Tibial nerve (tissue), 4 donors: Measurements from ENCODE around the gene GAL3ST1. TPM values are rescaled to one million over a fixed set of nuclear protein-coding genes. Genes with fewer than 3 reads are reported as not detected.

ENCODE experiments used
- DNase-seq, 2 donors: peaks; one replicate each; pipeline ENCODE4 v3.0.0-alpha.2; 2019; ENCODE audit warnings: low spot score in 2 of 2
- H3K27ac ChIP-seq, 4 donors: fragments of 200-600 bp; sonication (generic) in 3 of 4; one replicate each; pipeline ENCODE4 v1.5.1; 2017 to 2019; ENCODE audit warnings: mild to moderate bottlenecking in 1 of 4
- H3K27me3 ChIP-seq, 2 donors: fragments of 200-600 bp; sonication (generic) in 1 of 2; one replicate each; pipeline versions ENCODE4 v1.5.1 to v1.6.0; 2017 to 2019
- H3K36me3 ChIP-seq, 3 donors: fragments of 200-600 bp; sonication (generic); one replicate each; pipeline ENCODE4 v1.5.1; 2018 to 2019
- H3K4me1 ChIP-seq, 4 donors: fragments of 200-600 bp; sonication (generic) in 3 of 4; one replicate each; pipeline ENCODE4 v1.5.1; 2017 to 2019
- H3K4me3 ChIP-seq, 4 donors: fragments of 200-600 bp; sonication (generic) in 3 of 4; one replicate each; pipeline ENCODE4 v1.5.1; 2017 to 2019; ENCODE audit warnings: mild to moderate bottlenecking in 1 of 4, moderate library complexity in 1 of 4
- H3K9me3 ChIP-seq, 4 donors: fragments of 200-600 bp; sonication (generic) in 3 of 4; one replicate each; pipeline ENCODE4 v1.5.1; 2017 to 2019
- EP300 ChIP-seq, 2 donors: sonication (generic); formaldehyde crosslinking; IDR thresholded peaks; one replicate each; pipeline ENCODE4 v1.6.1; 2017; ENCODE audit warnings: antibody characterized with exemption in 2 of 2, mild to moderate bottlenecking in 1 of 2
- POLR2A ChIP-seq, 2 donors: fragments of 450-650 bp; IDR thresholded peaks; one replicate each; pipeline ENCODE4 v1.6.1; 2017; ENCODE audit warnings: antibody characterized with exemption in 2 of 2, mild to moderate bottlenecking in 2 of 2, moderate library complexity in 2 of 2
- WGBS, 2 donors: methylation state at CpG; one replicate each; pipeline ENCODE4 v1.1.5; 2018; 5-methylcytosine and 5-hydroxymethylcytosine counted together
- total RNA-seq, 4 donors: library from RNA; depleted of rRNA; stranded (reverse); fragments of >200 nt; gene quantifications; one replicate each; pipeline ENCODE4 v1.1.0, GENCODE V29; 2016
- TF ChIP-seq, protein P1 (sequence below), 5 experiments: fragments of 200-600 bp in 3 of 5; fragments of 450-650 bp in 2 of 5; sonication (generic) in 3 of 5; IDR thresholded peaks; one replicate each; pipeline ENCODE4 v1.5.1; 2016 to 2019; ENCODE audit warnings: antibody characterized with exemption in 5 of 5, mild to moderate bottlenecking in 3 of 5, moderate library complexity in 2 of 5

The GAL3ST1 gene
- total RNA-seq, 4 donors from 2014 or later, result 17.4 to 22.2 (median 18.8) TPM

GRCh38 chr22:30523646-30524489, 50.6 kb downstream of the GAL3ST1 start:
- DNase-seq, result no peak
- H3K4me3 ChIP-seq, result no peak overlapping the region
- H3K27ac ChIP-seq, result no peak overlapping the region
- no peak for TF ChIP-seq EP300 (IDR thresholded peaks at IDR 0.05)
- no peak for TF ChIP-seq POLR2A (IDR thresholded peaks at IDR 0.05)
- TF ChIP-seq, protein P1, sequence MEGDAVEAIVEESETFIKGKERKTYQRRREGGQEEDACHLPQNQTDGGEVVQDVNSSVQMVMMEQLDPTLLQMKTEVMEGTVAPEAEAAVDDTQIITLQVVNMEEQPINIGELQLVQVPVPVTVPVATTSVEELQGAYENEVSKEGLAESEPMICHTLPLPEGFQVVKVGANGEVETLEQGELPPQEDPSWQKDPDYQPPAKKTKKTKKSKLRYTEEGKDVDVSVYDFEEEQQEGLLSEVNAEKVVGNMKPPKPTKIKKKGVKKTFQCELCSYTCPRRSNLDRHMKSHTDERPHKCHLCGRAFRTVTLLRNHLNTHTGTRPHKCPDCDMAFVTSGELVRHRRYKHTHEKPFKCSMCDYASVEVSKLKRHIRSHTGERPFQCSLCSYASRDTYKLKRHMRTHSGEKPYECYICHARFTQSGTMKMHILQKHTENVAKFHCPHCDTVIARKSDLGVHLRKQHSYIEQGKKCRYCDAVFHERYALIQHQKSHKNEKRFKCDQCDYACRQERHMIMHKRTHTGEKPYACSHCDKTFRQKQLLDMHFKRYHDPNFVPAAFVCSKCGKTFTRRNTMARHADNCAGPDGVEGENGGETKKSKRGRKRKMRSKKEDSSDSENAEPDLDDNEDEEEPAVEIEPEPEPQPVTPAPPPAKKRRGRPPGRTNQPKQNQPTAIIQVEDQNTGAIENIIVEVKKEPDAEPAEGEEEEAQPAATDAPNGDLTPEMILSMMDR (IDR thresholded peaks at IDR 0.05), result no peak
- 76 to 78% methylated on average over 8 of the region's 8 CpGs for WGBS, 2 donors
- no peaks in the 10 kb centered on the region for H3K9me3 ChIP-seq
- H3K4me1 ChIP-seq, result no peaks in the 10 kb centered on the region
- H3K36me3 ChIP-seq, result no peaks in the 10 kb centered on the region
- H3K27me3 ChIP-seq, result no peaks in the 10 kb centered on the region

DNA sequence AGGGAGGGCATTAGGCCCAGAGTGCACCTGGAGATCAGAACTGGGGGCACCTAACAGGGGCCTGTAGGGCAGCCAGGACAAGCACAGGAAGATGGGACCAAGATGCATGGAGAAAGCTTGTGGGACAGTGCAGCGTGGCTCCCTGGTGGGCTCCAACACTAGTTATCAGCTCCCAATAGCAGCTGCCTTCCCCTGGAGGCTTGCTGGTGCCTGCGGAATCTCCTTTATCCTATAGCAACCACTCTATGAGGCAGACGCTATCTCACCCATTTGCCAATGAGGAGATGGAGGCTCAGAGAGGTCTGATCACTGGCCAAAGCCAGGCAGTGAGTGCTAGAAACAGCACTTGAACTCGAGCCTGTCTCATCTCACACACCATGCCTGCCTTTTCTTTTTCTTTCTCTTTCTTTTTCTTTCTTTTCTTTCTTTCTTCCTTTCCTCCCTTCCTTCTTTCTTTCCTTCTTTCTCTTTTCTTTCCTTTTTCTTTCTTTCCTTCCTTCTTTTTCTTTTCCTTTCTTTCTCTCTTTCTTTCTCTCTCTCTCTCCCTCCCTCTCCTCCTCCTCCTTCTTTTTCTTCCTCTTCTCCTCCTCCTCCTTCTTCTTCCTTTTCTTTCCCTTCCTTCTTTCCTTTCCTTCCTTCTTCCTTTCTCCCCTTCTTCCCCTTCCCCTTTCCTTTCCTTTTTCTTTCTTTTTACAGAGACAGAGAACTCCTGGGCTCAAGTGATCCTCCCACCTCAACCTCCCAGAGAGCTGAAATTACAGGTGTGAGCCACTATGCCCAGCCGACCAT, 52.9 kb downstream of the GAL3ST1 start:
- H3K4me3 ChIP-seq, result no peak overlapping the region
- H3K36me3 ChIP-seq, result no peaks in the 10 kb centered on the region
- DNase-seq, result no peak
- WGBS, 2 donors, result 72 to 77% methylated on average over 5 of the region's 5 CpGs
- no peaks in the 10 kb centered on the region for H3K9me3 ChIP-seq
- no peak overlapping the region for H3K27ac ChIP-seq
- TF ChIP-seq EP300 (IDR thresholded peaks at IDR 0.05) (no peak), POLR2A (IDR thresholded peaks at IDR 0.05) (no peak)
- TF ChIP-seq, protein P1 (IDR thresholded peaks at IDR 0.05), result no peak
- H3K4me1 ChIP-seq, result no peaks in the 10 kb centered on the region
- no peaks in the 10 kb centered on the region for H3K27me3 ChIP-seq

DNA sequence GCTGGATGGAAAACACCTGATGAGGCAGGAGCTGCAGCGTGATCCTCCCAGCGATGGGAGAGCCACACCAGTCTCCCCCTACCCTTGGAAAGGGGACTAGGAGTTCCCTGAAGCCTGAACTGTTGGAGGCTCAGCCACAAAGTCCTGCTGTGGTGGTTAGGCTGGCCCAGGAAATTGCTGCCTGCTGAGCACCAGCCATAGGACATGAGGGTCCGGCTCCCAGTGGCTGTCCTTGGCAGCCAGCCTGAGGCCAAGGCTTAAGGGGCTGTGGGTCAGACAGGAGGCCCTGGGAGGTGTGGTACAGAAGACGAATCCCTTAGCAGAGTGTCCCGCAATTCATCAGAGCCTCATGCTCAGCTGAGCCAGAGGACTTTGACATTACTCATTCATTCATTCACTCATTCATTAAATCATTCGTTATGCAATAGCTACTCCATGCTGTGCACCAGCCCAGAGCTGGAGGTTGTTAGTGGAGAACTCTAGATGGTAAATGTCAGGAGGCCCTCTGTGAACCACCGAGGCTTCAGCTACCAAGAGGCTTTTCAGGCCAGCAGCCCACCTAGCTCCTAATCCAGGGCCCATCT, 54.5 kb downstream of the GAL3ST1 start:
- Histone ChIP-seq H3K4me3 (no peak overlapping the region), H3K27me3 (no peaks in the 10 kb centered on the region), H3K36me3 (no peaks in the 10 kb centered on the region), H3K9me3 (no peaks in the 10 kb centered on the region), H3K4me1 (no peaks in the 10 kb centered on the region), H3K27ac (no peak overlapping the region)
- TF ChIP-seq POLR2A (IDR thresholded peaks at IDR 0.05) (no peak), EP300 (IDR thresholded peaks at IDR 0.05) (no peak)
- TF ChIP-seq, protein P1 (IDR thresholded peaks at IDR 0.05), result no peak
- WGBS, 2 donors, result 62 to 82% methylated on average over 7 of the region's 7 CpGs
- DNase-seq, result no peak

DNA sequence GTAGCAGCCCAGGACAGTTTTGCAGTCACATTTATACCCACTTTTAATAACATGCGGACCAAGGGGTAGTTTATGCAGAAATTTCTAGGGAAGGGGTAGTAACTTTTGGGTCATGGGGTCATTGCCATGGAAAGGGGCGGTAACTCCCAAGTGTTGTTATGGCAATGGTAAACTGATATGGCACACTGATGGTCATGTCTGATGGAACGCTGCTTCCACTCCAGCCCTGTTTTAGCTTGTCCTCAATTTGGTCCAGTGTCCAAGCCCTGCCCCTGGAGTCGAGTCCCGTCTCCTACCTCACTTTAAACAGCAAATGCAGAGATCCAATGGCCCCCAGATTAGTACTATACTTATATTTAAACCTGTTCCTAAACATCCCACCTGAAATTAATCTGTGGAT, 57.7 kb downstream of the GAL3ST1 start:
- Histone ChIP-seq H3K9me3 (no peaks in the 10 kb centered on the region), H3K27me3 (no peaks in the 10 kb centered on the region), H3K4me1 (no peaks in the 10 kb centered on the region), H3K4me3 (no peak overlapping the region), H3K27ac (no peak overlapping the region), H3K36me3 (no peaks in the 10 kb centered on the region)
- WGBS, 2 donors, result 87 to 88% methylated on average over 5 of the region's 5 CpGs
- no peak for DNase-seq
- TF ChIP-seq EP300 (IDR thresholded peaks at IDR 0.05) (no peak), POLR2A (IDR thresholded peaks at IDR 0.05) (no peak)
- TF ChIP-seq, protein P1 (IDR thresholded peaks at IDR 0.05), result no peak
